ENCODE results near the gene SPOCK1.

Gene SPOCK1

GRCh38 chr5:137215780-137216179 is 283.3 kb downstream of the SPOCK1 start:
- DNase-seq: no peak

GRCh38 chr5:137215261-137215660 is 283.9 kb downstream of the SPOCK1 start:
- no peak for DNase-seq

- no peak for DNase-seq
These were observed 284.5 kb downstream of the SPOCK1 start for GRCh38 chr5:137214446-137215189.

GRCh38 chr5:137212471-137212870 is 286.7 kb downstream of the SPOCK1 start:
- no peak for DNase-seq

- DNase-seq: no peak
These were observed 289.8 kb downstream of the SPOCK1 start for GRCh38 chr5:137209232-137209809.

- no peak for DNase-seq
These were observed 291.9 kb downstream of the SPOCK1 start for GRCh38 chr5:137207023-137207760.

- DNase-seq: no peak
These were observed 293.0 kb downstream of the SPOCK1 start for GRCh38 chr5:137206030-137206715.

- DNase-seq: no peak
These were observed 293.7 kb downstream of the SPOCK1 start for GRCh38 chr5:137205231-137206027.

GRCh38 chr5:137203011-137203632 is 296.0 kb downstream of the SPOCK1 start:
- no peak for DNase-seq

- no peak for DNase-seq
These were observed 297.2 kb downstream of the SPOCK1 start for GRCh38 chr5:137201876-137202275.

GRCh38 chr5:137200906-137201700 is 298.0 kb downstream of the SPOCK1 start:
- no peak for DNase-seq

- no peak for DNase-seq
These were observed 299.2 kb downstream of the SPOCK1 start for GRCh38 chr5:137199966-137200365.

- DNase-seq: no peak
These were observed 299.9 kb downstream of the SPOCK1 start for GRCh38 chr5:137199201-137199600.

- no peak for DNase-seq
These were observed 303.6 kb downstream of the SPOCK1 start for GRCh38 chr5:137195483-137195882.

- DNase-seq: no peak
These were observed 304.8 kb downstream of the SPOCK1 start for GRCh38 chr5:137194300-137194699.

- no peak for DNase-seq
These were observed 306.8 kb downstream of the SPOCK1 start for GRCh38 chr5:137192293-137192743.

GRCh38 chr5:137191179-137191578 is 307.9 kb downstream of the SPOCK1 start:
- DNase-seq: no peak

GRCh38 chr5:137190441-137190840 is 308.7 kb downstream of the SPOCK1 start:
- DNase-seq: no peak

- DNase-seq: no peak
These were observed 309.1 kb downstream of the SPOCK1 start for GRCh38 chr5:137190031-137190430.

GRCh38 chr5:137188566-137188965 is 310.6 kb downstream of the SPOCK1 start:
- no peak for DNase-seq

All from SW 1271 (cell line).